Measurements from ENCODE around the gene DBNDD1. TPM values are rescaled to one million over a fixed set of nuclear protein-coding genes. Genes with fewer than 3 reads are reported as not detected.

DBNDD1 gene
- total RNA-seq, 2 donors from 2014 or later, result 10.9 to 14.8 TPM

GRCh38 chr16:90018297-90018651, 982 bp downstream of the DBNDD1 start:
- WGBS, 2 donors, result 26 to 29% methylated on average over 4 to 7 of the region's 7 CpGs
- ATAC-seq (no peak), DNase-seq (peak in 1 of 4 donors; percentile 24)
- Histone ChIP-seq H3K27me3 (no peaks in the 10 kb centered on the region), H3K9me3 (no peaks in the 10 kb centered on the region), H3K4me1 (peaks cover 42% of the 10 kb centered on the region), H3K36me3 (replicated peaks in 1 of 2; ENCODE audit: insufficient read depth in 1 of 2, low read depth in 2 of 2) (no peaks in the 10 kb centered on the region), H3K4me3 (peak overlapping the region; percentile 55 to 87), H3K27ac (peak overlapping the region in 3 of 4 donors; percentile 56 to 81 (median 76))
- intact Hi-C loops (cut with DNase I), result no loop called here
- TF ChIP-seq CTCF (IDR thresholded peaks at IDR 0.05) (no peak), POLR2A (IDR thresholded peaks at IDR 0.05) (no peak)

GRCh38 chr16:90016339-90016950, 2.8 kb downstream of the DBNDD1 start:
- no peak for ATAC-seq
- TF ChIP-seq POLR2A (IDR thresholded peaks at IDR 0.05), result no peak
- no peak for TF ChIP-seq CTCF (IDR thresholded peaks at IDR 0.05)
- no peak for DNase-seq

GRCh38 chr16:90015586-90016338, 3.5 kb downstream of the DBNDD1 start:
- DNase-seq (no peak), ATAC-seq (no peak)
- 87 to 88% methylated on average over 19 of the region's 19 CpGs for WGBS, 2 donors
- intact Hi-C loops (cut with DNase I), result no loop called here
- Histone ChIP-seq H3K27ac (no peak overlapping the region), H3K4me3 (no peak overlapping the region), H3K9me3 (no peaks in the 10 kb centered on the region), H3K36me3 (replicated peaks in 1 of 2; ENCODE audit: insufficient read depth in 1 of 2, low read depth in 2 of 2) (no peaks in the 10 kb centered on the region), H3K27me3 (no peaks in the 10 kb centered on the region), H3K4me1 (peaks cover 22% of the 10 kb centered on the region)
- TF ChIP-seq CTCF (IDR thresholded peaks at IDR 0.05), result no peak
- TF ChIP-seq POLR2A (IDR thresholded peaks at IDR 0.05), result no peak

More at GRCh38 chr16:90016339-90016950, 2.8 kb downstream of the DBNDD1 start:
- Histone ChIP-seq H3K4me3 (no peak overlapping the region), H3K27me3 (no peaks in the 10 kb centered on the region), H3K36me3 (replicated peaks in 1 of 2; ENCODE audit: insufficient read depth in 1 of 2, low read depth in 2 of 2) (no peaks in the 10 kb centered on the region), H3K9me3 (no peaks in the 10 kb centered on the region), H3K4me1 (peaks cover 28% of the 10 kb centered on the region), H3K27ac (no peak overlapping the region)
- intact Hi-C loops (cut with DNase I), result no loop called here
- 42 to 60% methylated on average over 7 to 11 of the region's 11 CpGs for WGBS, 2 donors

- ATAC-seq, result no peak
- no peak for TF ChIP-seq POLR2A (IDR thresholded peaks at IDR 0.05)
- no peak for TF ChIP-seq CTCF (IDR thresholded peaks at IDR 0.05)
- DNase-seq, result no peak
- no peak overlapping the region for H3K4me3 ChIP-seq
- no peak overlapping the region for H3K27ac ChIP-seq
- H3K9me3 ChIP-seq, result no peaks in the 10 kb centered on the region
- 86% methylated on average over 9 to 13 of the region's 13 CpGs for WGBS, 2 donors
- H3K4me1 ChIP-seq, result peaks cover 4% of the 10 kb centered on the region
- H3K27me3 ChIP-seq, result no peaks in the 10 kb centered on the region
- H3K36me3 ChIP-seq (replicated peaks in 1 of 2; ENCODE audit: insufficient read depth in 1 of 2, low read depth in 2 of 2), result no peaks in the 10 kb centered on the region
- intact Hi-C loops (cut with DNase I), result no loop called here
These were observed 6.1 kb downstream of the DBNDD1 start for GRCh38 chr16:90012991-90013745.

Data from body of pancreas (tissue), 4 donors.